ENCODE measurements around the gene POPDC2.
"Not testable (repeated sequence)": the region's sequence is repeated elsewhere in the genome, so short reads cannot be mapped to it uniquely, and the experiment has no call there.

Gene POPDC2

GRCh38 chr3:119613201-119613600 lies 47.2 kb downstream of the POPDC2 start:
- no peak for DNase-seq (ENCODE audit: low spot score)

GRCh38 chr3:119611664-119612063 lies 48.7 kb downstream of the POPDC2 start:
- no peak for DNase-seq (ENCODE audit: low spot score)

- no peak for DNase-seq (ENCODE audit: low spot score)
Measured at GRCh38 chr3:119609301-119609700, 51.1 kb downstream of the POPDC2 start.

- no peak for DNase-seq (ENCODE audit: low spot score)
Measured at GRCh38 chr3:119608405-119609000, 51.9 kb downstream of the POPDC2 start.

GRCh38 chr3:119604878-119605277 lies 55.5 kb downstream of the POPDC2 start:
- no peak for DNase-seq (ENCODE audit: low spot score)

GRCh38 chr3:119602676-119603075 lies 57.7 kb downstream of the POPDC2 start:
- DNase-seq (ENCODE audit: low spot score) = no peak

GRCh38 chr3:119601154-119601553 lies 59.2 kb downstream of the POPDC2 start:
- DNase-seq (ENCODE audit: low spot score) = no peak

GRCh38 chr3:119600732-119601131 lies 59.7 kb downstream of the POPDC2 start:
- DNase-seq (ENCODE audit: low spot score) = no peak

- no peak for DNase-seq (ENCODE audit: low spot score)
Measured at GRCh38 chr3:119599558-119600174, 60.7 kb downstream of the POPDC2 start.

GRCh38 chr3:119598410-119599098 lies 61.8 kb downstream of the POPDC2 start:
- no peak for DNase-seq (ENCODE audit: low spot score)

GRCh38 chr3:119597548-119598288 lies 62.7 kb downstream of the POPDC2 start, which contains the start of gene PLA1A:
TSS of gene PLA1A (plus strand) at chr3:119597885. CDS start at chr3:119597914, 29 bp downstream.
- DNase-seq (ENCODE audit: low spot score) = no peak

- no peak for DNase-seq (ENCODE audit: low spot score)
Measured at GRCh38 chr3:119596398-119596797, 64.0 kb downstream of the POPDC2 start.

GRCh38 chr3:119595639-119596334 lies 64.6 kb downstream of the POPDC2 start:
- no peak for DNase-seq (ENCODE audit: low spot score)

- not testable (repeated sequence) for DNase-seq (ENCODE audit: low spot score)
Measured at GRCh38 chr3:119594929-119595328, 65.5 kb downstream of the POPDC2 start.

GRCh38 chr3:119594066-119594465 lies 66.3 kb downstream of the POPDC2 start:
- no peak for DNase-seq (ENCODE audit: low spot score)

- DNase-seq (ENCODE audit: low spot score) = no peak
Measured at GRCh38 chr3:119592861-119593260, 67.5 kb downstream of the POPDC2 start.

Measured in CD4-positive, alpha-beta T cell treated with Interleukin-15 for 4 hours (primary cell).